HEK293T (cell line): Measurements from ENCODE around the gene ZMYND15.

Experiments used
- NFRKB ChIP-seq: fragments of 450-650 bp; IDR thresholded peaks from 2 replicates; pipeline ENCODE4 v1.6.1; 2016; ENCODE audit warnings: mild to moderate bottlenecking, moderate library complexity
- SUZ12 ChIP-seq: fragments of 450-650 bp; IDR thresholded peaks from 2 replicates; pipeline ENCODE4 v1.6.1; 2016; ENCODE audit warnings: mild to moderate bottlenecking

GRCh38 chr17:4790705-4791088 lies 51.1 kb downstream of the ZMYND15 start:
- TF ChIP-seq SUZ12 (no peak), NFRKB (no peak)
